LNCAP (cell line): Measurements from ENCODE around the gene SLC46A1.

Experiments used
- CTCF ChIP-seq: fragments of 450-650 bp; IDR thresholded peaks from 2 replicates; pipeline ENCODE4 v1.5.1; 2017; ENCODE audit warnings: mild to moderate bottlenecking

Gene SLC46A1

GRCh38 chr17:28371245-28372202, 34.5 kb downstream of the SLC46A1 start, which contains the start of gene SARM1:
TSS of gene SARM1 (plus strand) at chr17:28371694. CDS start at chr17:28372033, 339 bp downstream.
- no peak for TF ChIP-seq CTCF

GRCh38 chr17:28370744-28371103, 35.3 kb downstream of the SLC46A1 start:
- TF ChIP-seq CTCF = no peak

GRCh38 chr17:28370035-28370743, 35.8 kb downstream of the SLC46A1 start, which contains the start of gene VTN:
TSS of gene VTN (minus strand) at chr17:28370307. CDS start at chr17:28370203, 104 bp downstream.
- TF ChIP-seq CTCF = no peak

- TF ChIP-seq CTCF = no peak
Measured at GRCh38 chr17:28369684-28370034, 36.4 kb downstream of the SLC46A1 start.

GRCh38 chr17:28368915-28369683, 36.9 kb downstream of the SLC46A1 start:
- no peak for TF ChIP-seq CTCF

- TF ChIP-seq CTCF = no peak
Measured at GRCh38 chr17:28368306-28368831, 37.6 kb downstream of the SLC46A1 start.

GRCh38 chr17:28367641-28368305, 38.2 kb downstream of the SLC46A1 start:
- no peak for TF ChIP-seq CTCF
